Measurements from ENCODE around the gene TMEM145. TPM values are rescaled to one million over a fixed set of nuclear protein-coding genes. Genes with fewer than 3 reads are reported as not detected.

Gene TMEM145
- total and polyA plus RNA-seq, 10 of the 15 experiments (the other 5 are each of a cell fraction or from before 2014, with no cell fraction given): 0.04 to 0.97 (median 0.16) TPM; not detected in 4

- TF ChIP-seq MEF2B (IDR thresholded peaks at IDR 0.05; ENCODE audit: partially characterized antibody, poor library complexity, severe bottlenecking) (peak; percentile 8), MYC (IDR thresholded peaks at IDR 0.05; ENCODE audit: insufficient read depth, insufficient read length, insufficient replicate concordance, low read length, severe bottlenecking) (no peak), POU2F2 (IDR thresholded peaks at IDR 0.05; ENCODE audit: borderline replicate concordance, low read depth, low read length) (peak; percentile 42; the same call in 1 of the 3 replicates), CREB1 (IDR thresholded peaks at IDR 0.05; ENCODE audit: low read depth) (0 out of 2 replicates have a peak, but pooled peaks have one; percentile 9), SIN3A (IDR thresholded peaks at IDR 0.05; ENCODE audit: low read depth, low read length) (no peak), CEBPB (IDR thresholded peaks at IDR 0.05; ENCODE audit: borderline replicate concordance in 1 of 2, low read depth in 2 of 2, low read length in 2 of 2) (no peak), NR2C1 (IDR thresholded peaks at IDR 0.05) (peak; percentile 19; the same call in 1 of the 2 replicates), JUNB (IDR thresholded peaks at IDR 0.05) (no peak), SMC3 (IDR thresholded peaks at IDR 0.05; ENCODE audit: borderline replicate concordance, low read length) (peak; percentile 72; the same call in 1 of the 2 replicates), MLLT1 (IDR thresholded peaks at IDR 0.05) (no peak), HCFC1 (IDR thresholded peaks at IDR 0.05; ENCODE audit: low read length) (peak; percentile 58), RFX5 (IDR thresholded peaks at IDR 0.05; ENCODE audit: low read depth, low read length) (no peak), SIX5 (IDR thresholded peaks at IDR 0.05; ENCODE audit: low read depth, low read length, severe bottlenecking) (peak; percentile 21), TCF12 (IDR thresholded peaks at IDR 0.05; ENCODE audit: low read depth, low read length) (peak; percentile 58; the same call in 1 of the 2 replicates), PAX5 (IDR thresholded peaks at IDR 0.05; ENCODE audit: borderline replicate concordance, low read depth, low read length) (no peak)
- TF ChIP-seq, protein P1, sequence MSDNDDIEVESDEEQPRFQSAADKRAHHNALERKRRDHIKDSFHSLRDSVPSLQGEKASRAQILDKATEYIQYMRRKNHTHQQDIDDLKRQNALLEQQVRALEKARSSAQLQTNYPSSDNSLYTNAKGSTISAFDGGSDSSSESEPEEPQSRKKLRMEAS (IDR thresholded peaks at IDR 0.05; ENCODE audit: low read depth, low read length): peak; percentile 75
- TF ChIP-seq, protein P2, sequence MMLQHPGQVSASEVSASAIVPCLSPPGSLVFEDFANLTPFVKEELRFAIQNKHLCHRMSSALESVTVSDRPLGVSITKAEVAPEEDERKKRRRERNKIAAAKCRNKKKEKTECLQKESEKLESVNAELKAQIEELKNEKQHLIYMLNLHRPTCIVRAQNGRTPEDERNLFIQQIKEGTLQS (IDR thresholded peaks at IDR 0.05; ENCODE audit: borderline replicate concordance, extremely low read depth, low read depth, low read length): no peak
These were observed 12.3 kb downstream of the TMEM145 start, which contains the start of gene MEGF8 (continued) for GRCh38 chr19:42325308-42325895.

Measured in GM12878 (cell line).